ENCODE data around the gene CRISPLD2. TPM values are rescaled to one million over a fixed set of nuclear protein-coding genes. Genes with fewer than 3 reads are reported as not detected.

Gene CRISPLD2
- total and polyA plus RNA-seq, 8 donors, result 13.8 to 106 (median 24.9) TPM

DNA sequence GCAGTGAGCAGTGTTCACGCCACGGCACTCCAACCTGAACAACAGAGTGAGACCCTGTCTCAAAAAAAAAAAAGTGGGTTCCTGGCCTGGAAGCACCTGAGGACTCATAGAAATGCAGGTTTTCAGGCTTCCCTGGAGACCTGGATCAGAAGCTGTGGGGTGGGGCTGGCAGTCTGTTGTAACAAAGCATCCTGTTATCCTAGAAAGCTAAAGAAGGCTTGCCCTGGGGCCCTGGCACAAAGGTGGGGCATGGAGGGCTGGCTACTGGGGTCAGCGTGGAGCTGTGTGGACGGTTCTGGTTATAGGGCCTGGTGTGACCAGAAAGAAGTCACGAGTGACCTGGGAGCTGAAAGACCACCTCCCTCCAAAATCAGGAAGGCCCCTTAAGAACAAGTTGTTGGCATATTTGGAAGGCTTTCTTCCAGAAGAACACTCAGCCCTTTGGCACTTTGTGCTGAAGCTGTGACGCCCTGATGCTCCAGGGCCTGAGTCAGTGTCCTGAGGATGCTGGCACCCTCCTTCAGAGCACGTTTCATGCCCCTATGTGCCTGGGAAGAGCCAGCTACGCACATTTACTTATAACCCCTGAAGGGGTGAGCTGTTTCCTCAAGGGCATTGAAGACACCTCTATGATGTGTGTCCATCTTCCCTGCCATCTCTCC, 6.2 kb downstream of the CRISPLD2 start:
- Histone ChIP-seq H3K4me3 (no peak overlapping the region), H3K27ac (peak overlapping the region; percentile 44 to 53), H3K36me3 (no peaks in the 10 kb centered on the region), H3K27me3 (peaks cover 0 to 38% of the 10 kb centered on the region in 2 donors), H3K4me1 (peaks cover 2 to 64% of the 10 kb centered on the region in 2 donors), H3K9me3 (no peaks in the 10 kb centered on the region)
- no peak for ATAC-seq
- no peak for DNase-seq
- TF ChIP-seq, protein P1, sequence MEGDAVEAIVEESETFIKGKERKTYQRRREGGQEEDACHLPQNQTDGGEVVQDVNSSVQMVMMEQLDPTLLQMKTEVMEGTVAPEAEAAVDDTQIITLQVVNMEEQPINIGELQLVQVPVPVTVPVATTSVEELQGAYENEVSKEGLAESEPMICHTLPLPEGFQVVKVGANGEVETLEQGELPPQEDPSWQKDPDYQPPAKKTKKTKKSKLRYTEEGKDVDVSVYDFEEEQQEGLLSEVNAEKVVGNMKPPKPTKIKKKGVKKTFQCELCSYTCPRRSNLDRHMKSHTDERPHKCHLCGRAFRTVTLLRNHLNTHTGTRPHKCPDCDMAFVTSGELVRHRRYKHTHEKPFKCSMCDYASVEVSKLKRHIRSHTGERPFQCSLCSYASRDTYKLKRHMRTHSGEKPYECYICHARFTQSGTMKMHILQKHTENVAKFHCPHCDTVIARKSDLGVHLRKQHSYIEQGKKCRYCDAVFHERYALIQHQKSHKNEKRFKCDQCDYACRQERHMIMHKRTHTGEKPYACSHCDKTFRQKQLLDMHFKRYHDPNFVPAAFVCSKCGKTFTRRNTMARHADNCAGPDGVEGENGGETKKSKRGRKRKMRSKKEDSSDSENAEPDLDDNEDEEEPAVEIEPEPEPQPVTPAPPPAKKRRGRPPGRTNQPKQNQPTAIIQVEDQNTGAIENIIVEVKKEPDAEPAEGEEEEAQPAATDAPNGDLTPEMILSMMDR (IDR thresholded peaks at IDR 0.05), result no peak
- intact Hi-C loops (cut with DNase I), result no loop called here

- Histone ChIP-seq H3K4me1 (peaks cover 2 to 63% of the 10 kb centered on the region in 2 donors), H3K4me3 (no peak overlapping the region), H3K36me3 (no peaks in the 10 kb centered on the region), H3K9me3 (no peaks in the 10 kb centered on the region), H3K27me3 (peaks cover 0 to 33% of the 10 kb centered on the region in 2 donors), H3K27ac (peak overlapping the region; percentile 44 to 53)
- intact Hi-C loops (cut with DNase I), result no loop called here
- ATAC-seq (peak; percentile 25), DNase-seq (peak in 2 of 4 donors; percentile 47 to 82)
- TF ChIP-seq, protein P1 (IDR thresholded peaks at IDR 0.05), result no peak
Measured at GRCh38 chr16:84826558-84826941, 6.8 kb downstream of the CRISPLD2 start.

DNA sequence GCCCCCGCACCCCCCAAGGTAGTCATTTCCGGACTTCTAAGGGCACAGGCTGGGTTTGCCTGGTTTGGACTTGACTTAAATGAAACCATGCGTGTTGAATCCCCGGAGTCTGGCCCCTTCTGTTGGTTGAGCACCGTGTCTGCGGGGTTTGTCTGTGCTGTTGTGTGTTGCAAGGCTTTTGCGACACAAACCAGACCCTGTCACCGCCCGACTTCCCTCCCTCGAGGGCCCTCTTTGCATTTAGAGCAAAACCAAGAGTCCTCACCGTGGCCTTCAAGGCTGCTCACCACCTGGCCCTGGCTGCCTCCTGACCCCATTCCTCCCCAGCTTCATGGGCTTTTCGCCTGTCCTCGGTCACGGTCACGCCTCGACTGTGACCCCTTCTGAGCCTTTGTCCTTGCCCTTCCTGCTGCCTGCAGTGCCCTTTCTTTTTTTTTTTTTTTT, 7.4 kb downstream of the CRISPLD2 start:
- Histone ChIP-seq H3K9me3 (no peaks in the 10 kb centered on the region), H3K27me3 (peaks cover 0 to 33% of the 10 kb centered on the region in 2 donors), H3K4me1 (peaks cover 5 to 65% of the 10 kb centered on the region in 2 donors), H3K4me3 (no peak overlapping the region), H3K27ac (peak overlapping the region; percentile 44 to 53), H3K36me3 (no peaks in the 10 kb centered on the region)
- intact Hi-C loops (cut with DNase I), result no loop called here
- TF ChIP-seq, protein P1 (IDR thresholded peaks at IDR 0.05), result no peak
- DNase-seq (no peak), ATAC-seq (no peak)

GRCh38 chr16:84827897-84828296, 8.1 kb downstream of the CRISPLD2 start:
- intact Hi-C loops (cut with DNase I), result no loop called here
- peaks cover 6 to 64% of the 10 kb centered on the region in 2 donors for H3K4me1 ChIP-seq
- no peaks in the 10 kb centered on the region for H3K9me3 ChIP-seq
- no peak overlapping the region for H3K4me3 ChIP-seq
- H3K27ac ChIP-seq, result peak overlapping the region in 1 of 2 donors; percentile 53
- no peak for DNase-seq
- H3K36me3 ChIP-seq, result no peaks in the 10 kb centered on the region
- no peak for ATAC-seq
- TF ChIP-seq, protein P1 (IDR thresholded peaks at IDR 0.05), result no peak
- peaks cover 0 to 35% of the 10 kb centered on the region in 2 donors for H3K27me3 ChIP-seq

DNA sequence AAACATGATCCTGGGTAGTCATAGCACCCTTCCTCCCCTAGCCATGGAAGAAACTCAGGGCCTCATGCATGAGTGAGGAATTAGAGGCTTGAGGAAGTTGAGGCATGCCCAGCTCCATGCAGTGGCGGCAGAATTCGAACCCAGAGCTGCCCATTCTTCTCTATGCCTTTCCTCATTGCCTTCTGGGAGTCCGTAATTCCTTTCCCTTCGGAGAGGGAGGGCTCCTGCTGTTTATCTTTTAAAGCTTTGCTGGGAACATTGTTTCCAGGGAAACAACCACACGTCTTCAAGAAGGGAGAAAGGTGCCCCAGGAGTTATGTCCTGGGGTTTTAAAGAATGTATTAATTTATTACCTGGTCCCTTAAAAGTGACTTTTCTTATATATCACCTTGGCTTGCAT, 8.5 kb downstream of the CRISPLD2 start:
- no peak overlapping the region for H3K4me3 ChIP-seq
- no peak for DNase-seq
- TF ChIP-seq, protein P1 (IDR thresholded peaks at IDR 0.05), result no peak

More for the DNA sequence above, 8.5 kb downstream of the CRISPLD2 start:
- ATAC-seq, result no peak
- H3K27ac ChIP-seq, result no peak overlapping the region
- intact Hi-C loops (cut with DNase I), result no loop called here
- no peaks in the 10 kb centered on the region for H3K9me3 ChIP-seq
- H3K36me3 ChIP-seq, result no peaks in the 10 kb centered on the region
- peaks cover 6 to 65% of the 10 kb centered on the region in 2 donors for H3K4me1 ChIP-seq
- H3K27me3 ChIP-seq, result peaks cover 0 to 31% of the 10 kb centered on the region in 2 donors
